K562 (cell line): Measurements from ENCODE around the gene SVBP. TPM values are rescaled to one million over a fixed set of nuclear protein-coding genes. Genes with fewer than 3 reads are reported as not detected.

ENCODE experiments used
- ATAC-seq: fragments of 200-7000 bp; cut with Tn5 transposase; 3 replicates; pipeline ENCODE4 v1.9.1; 2020; ENCODE audit warnings: moderate library complexity
- BruUV-seq: library from RNA; stranded (reverse); fragments of 400-500 nt; replicated peaks from 2 replicates; lab custom pipeline; 2021; lab: Mats Ljungman, UMichigan
- CTCF ChIA-PET: fragments of 300-600 bp; formaldehyde crosslinking; extraction: SDS; loops from one replicate; lab custom pipeline; 2021; ENCODE audit warnings: low intra/inter-chr PET ratio; lab: Yijun Ruan, JAX
- POLR2A ChIA-PET: fragments of 300-600, 350-650 bp; sonication (Branson Sonifier 250); formaldehyde crosslinking; extraction: SDS; loops from one replicate; lab custom pipeline; 2021; ENCODE audit warnings: antibody characterized with exemption, inconsistent platforms; lab: Yijun Ruan, JAX
- DNase-seq, 4 experiments: peaks; one replicate each; pipeline versions ENCODE4 v3.0.0 to v3.0.0-alpha.2; 2011 to 2018; ENCODE audit warnings: low spot score in 3 of 4, mixed read lengths in 3 of 4; ENCODE audit errors: extremely low read depth in 1 of 4
- FAIRE-seq: peaks from 2 replicates; lab custom pipeline; 2011; peaks lifted over from hg19 to GRCh38; lab: Jason Lieb, UNC
- H2AFZ ChIP-seq: 2 replicates; pipeline ENCODE4 v1.6.0; 2011; ENCODE audit warnings: low read depth, low read length, control low read depth, inconsistent platforms
- H3K27ac ChIP-seq: fragments of 200-600 bp; 3 replicates; pipeline ENCODE4 v1.8.0; 2011; ENCODE audit warnings: low read depth, mild to moderate bottlenecking, control low read depth, inconsistent platforms, low read length, moderate library complexity, mixed read lengths; ENCODE audit errors: extremely low read depth
- H3K27me3 ChIP-seq, 2 experiments: fragments of 300-600 bp in 1 of 2; 2 replicates in 1 of 2; 3 replicates in 1 of 2; pipeline versions ENCODE4 v1.6.0 to v1.8.0; 2011; ENCODE audit warnings: inconsistent platforms in 2 of 2, low read length in 2 of 2, mild to moderate bottlenecking in 1 of 2, mixed read lengths in 1 of 2, moderate library complexity in 1 of 2; ENCODE audit not compliant: control insufficient read depth in 2 of 2, insufficient read depth in 2 of 2
- H3K36me3 ChIP-seq: fragments of 300-600 bp; 3 replicates; pipeline ENCODE4 v1.8.0; 2011; ENCODE audit warnings: mild to moderate bottlenecking, low read length, inconsistent platforms; ENCODE audit not compliant: control insufficient read depth, insufficient read depth
- H3K4me1 ChIP-seq, 2 experiments: fragments of 200-600 bp in 1 of 2; replicated peaks in 1 of 2; 2 replicates in 1 of 2; 3 replicates in 1 of 2; pipeline versions ENCODE4 v1.5.1 to v1.8.0; 2011; ENCODE audit warnings: inconsistent platforms in 2 of 2, low read length in 2 of 2, mild to moderate bottlenecking in 1 of 2, mixed read lengths in 1 of 2, moderate library complexity in 1 of 2; ENCODE audit not compliant: control insufficient read depth in 2 of 2, insufficient read depth in 2 of 2
- H3K4me2 ChIP-seq: 2 replicates; pipeline ENCODE4 v1.6.1; 2011; ENCODE audit warnings: low read length, control low read depth, inconsistent platforms, mixed read lengths; ENCODE audit not compliant: insufficient read depth
- H3K4me3 ChIP-seq: fragments of 200-600 bp; sonication (generic), shearing (Covaris generic); 2 replicates; pipeline ENCODE4 v1.5.1; 2016; ENCODE audit warnings: control low read depth, inconsistent platforms
- H3K79me2 ChIP-seq: fragments of 200-600 bp; 3 replicates; pipeline ENCODE4 v1.8.0; 2011; ENCODE audit warnings: low read length, inconsistent platforms; ENCODE audit not compliant: control insufficient read depth, insufficient read depth
- H3K9ac ChIP-seq, 2 experiments: 2 replicates each; pipeline versions ENCODE4 v1.6.0 to v1.6.1; 2011; ENCODE audit warnings: low read depth in 2 of 2, low read length in 2 of 2, control low read depth in 1 of 2, inconsistent platforms in 1 of 2, mild to moderate bottlenecking in 1 of 2, mixed read lengths in 1 of 2; ENCODE audit not compliant: insufficient read depth in 1 of 2
- H3K9me1 ChIP-seq: one replicate; pipeline ENCODE4 v1.6.0; 2011; ENCODE audit warnings: inconsistent platforms, mild to moderate bottlenecking, low read length, moderate library complexity; ENCODE audit not compliant: control insufficient read depth, insufficient read depth
- H3K9me3 ChIP-seq: replicated peaks from 2 replicates; pipeline ENCODE4 v1.5.1; 2011; ENCODE audit warnings: low read depth, low read length, inconsistent platforms; ENCODE audit not compliant: control insufficient read depth, insufficient read depth
- H4K20me1 ChIP-seq: replicated peaks from 2 replicates; pipeline ENCODE4 v1.6.1; 2011; ENCODE audit warnings: low read length, inconsistent platforms, mixed read lengths; ENCODE audit not compliant: control insufficient read depth, insufficient read depth
- BCL6 ChIP-seq: fragments of 250-450 bp; sonication (Bioruptor Pico); IDR thresholded peaks from 2 replicates; pipeline ENCODE4 v1.4.0; 2020
- CBX5 ChIP-seq: IDR thresholded peaks from 2 replicates; pipeline ENCODE4 v1.6.1; 2014; ENCODE audit warnings: low read depth, borderline replicate concordance
- HNRNPL ChIP-seq: fragments of 200-400 bp; formaldehyde crosslinking; IDR thresholded peaks from 2 replicates; pipeline ENCODE4 v1.6.1; 2017; ENCODE audit warnings: low read depth, mild to moderate bottlenecking, low read length
- MCM3 ChIP-seq: fragments of 450-650 bp; IDR thresholded peaks from 2 replicates; pipeline ENCODE4 v1.6.1; 2016
- WGBS: fragments of 100-300 bp; shearing (Covaris generic); methylation state at CpG from one replicate; pipeline ENCODE4 v1.1.6; 2016; ENCODE audit warnings: low coverage, mixed read lengths; ENCODE audit not compliant: insufficient coverage; ENCODE audit errors: missing lambda C conversion rate; 5-methylcytosine and 5-hydroxymethylcytosine counted together
- in situ Hi-C: fragments of 300-500 bp; cut with MboI; formaldehyde crosslinking; loops from 4 replicates; pipeline ENCODE4 v1.15.0; 2018; ENCODE audit warnings: inconsistent platforms, mixed read lengths
- intact Hi-C: fragments of 100-400 bp; cut with micrococcal nuclease; formaldehyde crosslinking; loops from 2 replicates; pipeline ENCODE4 v1.14.2; 2022
- polyA plus RNA-seq, 8 experiments: library from polyadenylated mRNA; depleted of rRNA in 4 of 8; stranded (reverse) in 5 of 8; unstranded in 3 of 8; fragments of >200 nt; fragmentation: Nextera tagmentation in 2 of 8; fragmentation: Illumina TruSeq in 1 of 8; extraction: Ambion mirVana in 2 of 8; extraction: Trizol in 1 of 8; gene quantifications; 2 replicates each; pipeline versions ENCODE4 v1.2.1 to v1.2.3, GENCODE V29; 2011 to 2014; ENCODE audit warnings: inconsistent platforms in 1 of 8, missing spikeins in 1 of 8
- total RNA-seq, 7 experiments: library from RNA; depleted of rRNA in 6 of 7; stranded (reverse); fragments of >200 nt in 6 of 7; fragmentation: Illumina TruSeq in 2 of 7; extraction: Trizol in 2 of 7; gene quantifications; 2 replicates each; pipeline versions ENCODE4 v1.2.1 to v1.2.3, GENCODE V29; 2011 to 2021; ENCODE audit warnings: low replicate concordance in 1 of 7
- TF ChIP-seq, protein P1 (sequence below): fragments of 450-650 bp; formaldehyde crosslinking; IDR thresholded peaks from 2 replicates; pipeline ENCODE4 v1.4.0; 2020; ENCODE audit warnings: mild to moderate bottlenecking
- TF ChIP-seq, protein P2 (sequence below): sonication (generic); formaldehyde crosslinking; IDR thresholded peaks from 2 replicates; pipeline ENCODE4 v1.8.1; 2023; ENCODE audit warnings: mild to moderate bottlenecking, missing genetic modification reagents
- TF ChIP-seq, protein P3 (sequence below), 2 experiments: fragments of 200-800 bp in 1 of 2; sonication (Bioruptor generic) in 1 of 2; sonication (generic) in 1 of 2; formaldehyde crosslinking in 1 of 2; IDR thresholded peaks in 1 of 2; conservative IDR thresholded peaks in 1 of 2; 2 replicates each; pipeline versions ENCODE4 v1.5.0 to v1.6.1; 2016 to 2020; ENCODE audit warnings: missing compliant biosample characterization in 1 of 2, missing genetic modification characterization in 1 of 2, missing genetic modification reagents in 1 of 2

SVBP gene
- total and polyA plus RNA-seq, 9 of the 15 experiments (the other 6 are each of a cell fraction or from before 2014, with no cell fraction given) = 31.7 to 49.7 (median 40.0) TPM

DNA sequence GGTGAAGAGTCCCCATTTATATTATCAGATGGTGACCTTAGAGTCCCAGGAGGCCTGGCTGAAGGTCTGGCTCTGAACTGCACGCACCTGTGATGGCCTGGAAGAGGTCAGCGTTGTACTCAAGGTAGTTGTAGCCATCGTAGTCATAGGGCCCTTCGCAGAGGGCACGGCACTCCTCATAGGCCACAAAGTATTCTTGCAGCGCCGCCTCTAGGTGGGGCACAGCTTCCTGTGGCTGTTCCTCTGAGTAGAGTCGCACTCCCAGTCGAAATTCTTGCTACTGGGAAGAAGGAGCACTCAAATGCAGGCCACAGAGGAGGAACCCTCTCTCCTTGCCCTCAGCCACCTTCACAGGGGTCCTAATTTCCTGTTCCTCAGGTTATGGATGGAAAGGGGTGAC, 58.1 kb downstream of the SVBP start:
- no TSS peak for BruUV-seq
- FAIRE-seq (no peak), ATAC-seq (no peak), DNase-seq (no peak)
- WGBS = 87% methylated on average over 9 of the region's 9 CpGs
- H3K4me3 ChIP-seq = no peak overlapping the region
- H3K9me1 ChIP-seq = peaks cover 4% of the 10 kb centered on the region
- peaks cover 71% of the 10 kb centered on the region for H3K36me3 ChIP-seq
- peaks cover 2% of the 10 kb centered on the region; the same call in 2 of the 3 replicates for H3K79me2 ChIP-seq
- H3K9ac ChIP-seq = no peak overlapping the region
- no peak overlapping the region for H3K4me2 ChIP-seq
- H3K4me1 ChIP-seq = peaks cover 3 to 4% of the 10 kb centered on the region in 2 experiments; a peak in 4 of 5 replicates
- H3K27me3 ChIP-seq = no peaks in the 10 kb centered on the region
- intact Hi-C loops (no loop called here), in situ Hi-C loops (no loop called here)
- CTCF ChIA-PET = no interaction called here
- no peak overlapping the region for H2AFZ ChIP-seq
- peaks cover 8% of the 10 kb centered on the region; the same call in 1 of the 2 replicates for H4K20me1 ChIP-seq
- no peak overlapping the region for H3K27ac ChIP-seq
- no peaks in the 10 kb centered on the region for H3K9me3 ChIP-seq
- TF ChIP-seq, protein P1, sequence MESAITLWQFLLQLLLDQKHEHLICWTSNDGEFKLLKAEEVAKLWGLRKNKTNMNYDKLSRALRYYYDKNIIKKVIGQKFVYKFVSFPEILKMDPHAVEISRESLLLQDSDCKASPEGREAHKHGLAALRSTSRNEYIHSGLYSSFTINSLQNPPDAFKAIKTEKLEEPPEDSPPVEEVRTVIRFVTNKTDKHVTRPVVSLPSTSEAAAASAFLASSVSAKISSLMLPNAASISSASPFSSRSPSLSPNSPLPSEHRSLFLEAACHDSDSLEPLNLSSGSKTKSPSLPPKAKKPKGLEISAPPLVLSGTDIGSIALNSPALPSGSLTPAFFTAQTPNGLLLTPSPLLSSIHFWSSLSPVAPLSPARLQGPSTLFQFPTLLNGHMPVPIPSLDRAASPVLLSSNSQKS (CRISPR knock-in tag) = no peak
- no peak for TF ChIP-seq BCL6
- TF ChIP-seq MCM3 = no peak
- no peak for TF ChIP-seq CBX5
- no peak for TF ChIP-seq HNRNPL
- TF ChIP-seq, protein P2, sequence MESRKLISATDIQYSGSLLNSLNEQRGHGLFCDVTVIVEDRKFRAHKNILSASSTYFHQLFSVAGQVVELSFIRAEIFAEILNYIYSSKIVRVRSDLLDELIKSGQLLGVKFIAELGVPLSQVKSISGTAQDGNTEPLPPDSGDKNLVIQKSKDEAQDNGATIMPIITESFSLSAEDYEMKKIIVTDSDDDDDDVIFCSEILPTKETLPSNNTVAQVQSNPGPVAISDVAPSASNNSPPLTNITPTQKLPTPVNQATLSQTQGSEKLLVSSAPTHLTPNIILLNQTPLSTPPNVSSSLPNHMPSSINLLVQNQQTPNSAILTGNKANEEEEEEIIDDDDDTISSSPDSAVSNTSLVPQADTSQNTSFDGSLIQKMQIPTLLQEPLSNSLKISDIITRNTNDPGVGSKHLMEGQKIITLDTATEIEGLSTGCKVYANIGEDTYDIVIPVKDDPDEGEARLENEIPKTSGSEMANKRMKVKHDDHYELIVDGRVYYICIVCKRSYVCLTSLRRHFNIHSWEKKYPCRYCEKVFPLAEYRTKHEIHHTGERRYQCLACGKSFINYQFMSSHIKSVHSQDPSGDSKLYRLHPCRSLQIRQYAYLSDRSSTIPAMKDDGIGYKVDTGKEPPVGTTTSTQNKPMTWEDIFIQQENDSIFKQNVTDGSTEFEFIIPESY = peak; percentile 66; the same call in 1 of the 2 replicates
- TF ChIP-seq, protein P3, sequence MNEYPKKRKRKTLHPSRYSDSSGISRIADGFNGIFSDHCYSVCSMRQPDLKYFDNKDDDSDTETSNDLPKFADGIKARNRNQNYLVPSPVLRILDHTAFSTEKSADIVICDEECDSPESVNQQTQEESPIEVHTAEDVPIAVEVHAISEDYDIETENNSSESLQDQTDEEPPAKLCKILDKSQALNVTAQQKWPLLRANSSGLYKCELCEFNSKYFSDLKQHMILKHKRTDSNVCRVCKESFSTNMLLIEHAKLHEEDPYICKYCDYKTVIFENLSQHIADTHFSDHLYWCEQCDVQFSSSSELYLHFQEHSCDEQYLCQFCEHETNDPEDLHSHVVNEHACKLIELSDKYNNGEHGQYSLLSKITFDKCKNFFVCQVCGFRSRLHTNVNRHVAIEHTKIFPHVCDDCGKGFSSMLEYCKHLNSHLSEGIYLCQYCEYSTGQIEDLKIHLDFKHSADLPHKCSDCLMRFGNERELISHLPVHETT (CRISPR knock-in tag; conservative IDR thresholded peaks at IDR 0.05 in 1 of 2, IDR thresholded peaks at IDR 0.05 in 1 of 2) = no peak
- POLR2A ChIA-PET = interaction anchor here (0.9 to 2.8 kb wide), 4 partner anchors 9 to 77 kb away, joined by 3 to 15 read pairs (median 4); partner anchors contain the start of genes C1orf50, P3H1 and YBX1
